ENCODE data around the gene FANCD2.
A peak's percentile ranks its signal among the peaks of the same experiment; 100 is the strongest.
"Not testable (repeated sequence)": the region's sequence is repeated elsewhere in the genome, so short reads cannot be mapped to it uniquely, and the experiment has no call there.

Gene FANCD2

DNA sequence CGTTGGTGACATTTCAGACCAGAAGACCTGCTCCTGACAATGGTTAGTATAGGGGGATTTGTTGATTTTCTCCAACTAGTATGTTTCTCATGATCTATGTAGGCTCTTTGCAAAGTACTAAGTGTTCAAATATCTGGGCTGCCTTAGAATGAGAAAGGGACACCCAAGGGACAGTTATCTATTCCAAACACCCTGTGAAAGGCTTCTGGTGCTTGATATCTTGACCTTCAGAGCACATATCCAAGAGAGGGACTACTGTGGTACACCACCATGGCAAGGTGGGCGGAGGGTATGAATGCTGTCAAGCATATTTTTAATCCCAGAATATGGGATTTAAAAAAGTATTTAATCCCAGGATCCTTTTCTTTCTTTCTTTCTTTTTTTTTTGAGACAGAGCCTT, 80.7 kb downstream of the FANCD2 start:
- no peak for DNase-seq

DNA sequence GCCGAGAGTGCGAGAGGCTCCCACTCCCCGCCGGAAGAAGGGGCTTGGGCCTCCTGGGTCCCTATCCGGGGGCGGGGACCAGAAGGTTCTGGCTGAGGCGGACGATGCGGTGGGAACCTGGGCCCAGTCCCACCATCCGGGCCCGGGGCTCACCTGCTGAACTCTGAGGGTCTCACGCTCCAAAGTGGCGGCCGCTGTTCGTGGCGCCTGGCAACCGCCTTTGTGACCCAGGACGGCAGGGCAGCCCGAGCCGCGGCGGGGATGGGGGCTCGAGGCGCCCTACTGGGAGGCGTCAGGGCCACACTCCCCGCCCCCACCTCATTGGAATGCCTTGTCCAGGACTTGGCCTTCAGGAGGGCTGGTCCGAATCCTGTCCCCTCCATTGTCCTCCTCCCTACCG, 81.9 kb downstream of the FANCD2 start, which contains the start of gene FANCD2OS:
Gene FANCD2OS, minus strand, starts transcription at position 165 of the 400 bp plus-strand sequence. CDS start 3,481 bp downstream, outside the sequence.
- DNase-seq = no peak

DNA sequence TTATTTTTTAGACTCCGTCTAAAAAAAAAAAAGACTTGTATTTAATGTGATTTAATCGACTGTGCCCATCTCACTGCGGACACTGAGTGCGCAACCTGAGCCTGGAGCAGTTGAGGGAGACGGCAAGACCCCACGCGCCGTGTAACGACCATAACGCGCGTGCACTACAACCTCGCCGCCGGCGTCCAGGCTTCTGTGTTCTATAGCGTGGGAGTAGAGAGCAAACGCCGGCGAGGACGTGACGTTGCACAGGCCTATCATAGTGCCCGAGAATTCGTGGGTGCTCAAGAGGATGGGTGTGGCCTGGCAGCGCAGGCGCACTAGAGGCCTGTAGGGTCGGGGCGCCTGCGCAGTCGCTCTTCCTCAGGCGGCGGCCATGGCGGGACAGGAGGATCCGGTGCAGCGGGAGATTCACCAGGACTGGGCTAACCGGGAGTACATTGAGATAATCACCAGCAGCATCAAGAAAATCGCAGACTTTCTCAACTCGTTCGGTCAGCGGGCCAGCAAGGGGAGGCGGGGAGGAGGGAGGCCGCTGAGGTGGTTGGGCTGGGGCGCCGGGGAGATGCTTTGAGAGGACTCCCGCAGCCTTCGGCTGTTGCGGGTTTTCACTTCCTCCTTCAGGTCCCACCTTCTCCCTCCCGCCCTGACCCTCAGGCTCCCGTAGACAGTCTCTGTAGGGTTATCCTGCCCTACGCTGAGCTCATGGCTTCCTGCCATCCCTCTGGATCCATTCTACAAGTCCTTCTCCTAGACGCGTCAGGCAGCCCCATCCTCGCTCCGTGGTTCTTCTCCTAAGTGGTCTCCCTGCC, 89.3 kb downstream of the FANCD2 start, which contains the start of gene BRK1:
Gene BRK1, plus strand, starts transcription at position 350 of the 812 bp plus-strand sequence. Its CDS starts 27 bp downstream, at position 377.
- peak; percentile 88 for DNase-seq

DNA sequence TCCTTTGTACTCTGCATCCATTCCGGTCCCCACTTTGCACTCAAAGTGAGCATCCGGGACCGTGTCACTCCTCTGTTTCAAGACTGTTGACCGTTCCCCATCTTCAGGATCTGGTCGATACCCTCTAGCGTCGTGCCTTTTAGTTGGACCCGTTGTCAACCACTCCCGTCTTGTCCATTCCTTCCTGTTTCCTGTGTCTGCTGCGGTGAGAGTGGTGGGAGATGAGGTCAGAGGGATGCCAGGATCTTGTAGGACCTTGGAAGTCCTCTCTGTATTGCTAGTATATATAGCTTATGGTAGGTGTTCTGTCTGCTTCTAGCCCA, 89.9 kb downstream of the FANCD2 start:
- DNase-seq = no peak

DNA sequence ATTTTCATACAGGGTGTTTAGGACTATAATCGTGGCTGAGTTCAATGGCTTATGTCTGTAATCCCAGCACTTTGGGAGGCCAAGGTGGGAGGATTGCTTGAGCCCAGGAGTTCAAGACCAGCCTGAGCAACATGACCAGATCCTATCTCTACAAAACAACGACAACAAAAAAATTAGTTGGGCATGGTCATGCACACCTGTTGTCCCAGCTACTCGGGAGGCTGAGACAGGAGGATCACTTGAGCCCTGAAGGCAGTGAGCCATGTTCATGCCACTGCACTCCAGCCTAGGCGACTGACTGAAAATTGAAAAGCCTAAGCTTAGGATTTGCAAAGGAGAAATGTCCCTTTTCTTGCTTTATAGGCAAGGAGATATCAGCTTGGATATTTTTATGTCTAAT, 90.7 kb downstream of the FANCD2 start:
- DNase-seq = no peak

DNA sequence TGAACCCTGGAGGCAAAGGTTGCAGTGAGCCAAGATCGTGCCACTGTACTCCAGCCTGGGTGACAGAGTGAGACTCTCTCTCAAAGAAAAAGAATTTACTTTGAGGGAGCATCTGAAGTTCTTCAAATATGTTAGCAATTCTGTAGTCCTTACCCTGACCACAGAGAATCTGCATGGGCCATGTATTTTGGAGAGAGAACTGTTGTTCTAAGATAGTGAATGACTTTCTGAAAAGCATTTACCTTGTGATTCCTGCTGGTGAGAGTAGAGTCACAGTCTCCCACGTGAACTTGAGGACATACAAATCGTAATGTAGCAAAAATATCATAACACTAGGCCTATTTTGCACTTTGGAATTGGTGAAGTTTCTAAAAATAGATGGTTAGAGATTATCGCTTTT, 93.1 kb downstream of the FANCD2 start:
- DNase-seq = no peak

DNA sequence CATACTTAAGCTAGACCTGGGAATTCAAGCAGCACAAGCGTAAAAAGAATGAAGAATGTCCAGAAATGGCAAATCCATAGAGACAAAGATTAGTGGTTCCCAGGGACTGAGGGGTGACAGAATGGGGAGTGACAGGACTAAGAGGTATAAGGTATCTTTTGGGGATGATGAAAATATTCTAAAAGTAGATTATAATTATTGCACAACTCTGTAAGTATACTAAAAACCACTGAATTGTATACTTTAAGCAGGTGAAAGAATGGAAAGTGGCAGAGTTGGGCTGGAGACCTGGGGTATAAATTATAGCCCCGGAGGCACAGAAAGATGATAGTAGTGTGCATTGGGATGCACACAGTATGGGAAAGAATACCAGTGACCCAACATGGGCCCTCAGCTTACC, 94.8 kb downstream of the FANCD2 start:
- DNase-seq = no peak

DNA sequence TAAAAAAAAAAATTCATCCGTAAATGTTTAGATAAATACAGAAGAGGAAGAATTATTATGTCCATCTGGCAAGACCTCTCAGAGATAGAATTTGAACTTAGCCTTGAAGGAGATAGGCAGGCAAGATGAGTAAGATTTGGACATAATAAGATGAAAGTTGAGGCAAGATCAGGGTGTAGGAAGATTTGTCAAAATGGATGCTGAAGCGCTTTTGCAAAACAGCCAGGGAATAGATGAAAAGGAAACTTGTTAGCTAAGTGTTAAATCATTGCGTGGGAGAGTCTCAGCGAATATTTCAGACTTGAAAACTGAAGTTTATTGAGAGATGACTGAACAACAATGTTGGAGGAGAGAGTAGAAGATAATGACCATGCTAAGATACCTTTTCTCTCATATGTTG, 96.5 kb downstream of the FANCD2 start:
- DNase-seq = no peak

DNA sequence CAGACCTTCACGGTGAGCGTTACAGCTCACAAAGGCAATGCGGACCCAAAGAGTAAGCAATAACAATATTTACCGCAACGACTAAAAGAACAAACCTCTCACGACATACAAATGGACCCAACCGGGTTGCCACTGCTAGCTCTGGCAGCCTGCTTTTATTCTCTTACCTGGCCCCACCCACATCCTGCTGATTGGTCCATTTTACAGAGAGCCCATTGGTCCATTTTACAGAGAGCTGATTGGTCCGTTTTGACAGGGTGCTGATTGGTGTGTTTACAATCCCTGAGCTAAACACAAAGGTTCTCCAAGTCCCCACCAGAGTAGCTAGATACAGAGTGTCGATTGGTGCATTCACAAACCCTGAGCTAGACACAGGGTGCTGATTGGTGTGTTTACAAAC, 109.6 kb downstream of the FANCD2 start:
- DNase-seq = not testable (repeated sequence)

DNA sequence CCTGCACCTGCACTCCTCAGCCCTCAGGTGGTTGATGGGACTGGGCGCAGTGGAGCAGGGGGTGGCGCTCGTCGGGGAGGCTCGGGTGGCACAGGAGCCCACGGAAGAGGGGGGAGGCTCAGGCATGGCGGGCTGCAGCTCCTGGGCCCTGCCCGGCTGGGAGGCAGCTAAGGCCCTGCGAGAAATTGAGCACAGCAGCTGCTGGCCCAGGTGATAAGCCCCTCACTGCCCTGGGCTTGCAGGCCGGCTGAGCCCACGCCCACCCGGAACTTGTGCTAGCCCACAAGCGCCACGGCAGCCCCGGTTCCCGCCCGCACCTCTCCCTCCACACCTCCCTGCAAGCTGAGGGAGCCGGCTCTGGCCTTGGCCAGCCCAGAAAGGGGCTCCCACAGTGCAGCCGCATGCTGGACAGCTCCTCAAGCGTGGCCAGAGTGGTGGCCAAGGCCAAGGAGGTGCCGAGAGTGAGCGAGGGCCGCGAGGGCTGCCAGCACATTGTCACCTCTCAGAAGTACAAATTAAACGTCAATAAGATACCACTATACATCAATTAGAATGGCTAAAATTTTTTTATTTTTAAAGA, 110.3 kb downstream of the FANCD2 start:
- no peak for DNase-seq

DNA sequence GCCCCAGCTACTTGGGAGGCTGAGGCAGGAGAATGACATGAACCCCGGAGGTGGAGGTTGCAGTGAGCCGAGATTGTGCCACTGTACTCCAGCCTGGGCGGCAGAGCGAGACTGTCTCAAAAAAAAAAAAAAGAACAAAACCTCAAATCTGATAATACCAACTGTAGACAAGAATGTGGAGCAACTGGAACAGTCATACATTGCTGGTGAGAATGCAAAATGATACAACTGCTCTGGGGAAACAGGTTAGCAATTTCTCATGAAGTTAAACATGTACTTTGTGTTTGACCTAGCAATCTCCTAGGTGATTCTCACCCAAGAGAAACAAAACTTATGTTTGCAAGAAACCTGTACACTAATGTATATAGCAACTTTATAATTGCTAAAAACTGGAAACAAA, 110.9 kb downstream of the FANCD2 start:
- DNase-seq = no peak

DNA sequence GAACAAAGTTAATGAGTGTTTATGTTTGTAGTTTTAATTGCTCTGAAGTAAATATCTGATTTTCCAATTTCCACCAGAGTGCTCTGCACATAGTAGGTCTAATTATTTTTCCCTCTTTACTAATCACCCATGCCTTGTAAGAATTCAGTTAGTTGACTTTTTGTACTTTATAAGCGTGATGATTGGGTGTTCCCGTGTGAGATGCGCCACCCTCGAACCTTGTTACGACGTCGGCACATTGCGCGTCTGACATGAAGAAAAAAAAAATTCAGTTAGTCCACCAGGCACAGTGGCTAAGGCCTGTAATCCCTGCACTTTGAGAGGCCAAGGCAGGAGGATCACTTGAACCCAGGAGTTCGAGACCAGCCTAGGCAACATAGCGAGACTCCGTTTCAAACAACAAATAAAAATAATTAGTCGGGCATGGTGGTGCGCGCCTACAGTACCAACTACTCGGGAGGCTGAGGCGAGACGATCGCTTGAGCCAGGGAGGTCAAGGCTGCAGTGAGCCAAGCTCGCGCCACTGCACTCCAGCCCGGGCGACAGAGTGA, 114.8 kb downstream of the FANCD2 start:
- no peak for DNase-seq

DNA sequence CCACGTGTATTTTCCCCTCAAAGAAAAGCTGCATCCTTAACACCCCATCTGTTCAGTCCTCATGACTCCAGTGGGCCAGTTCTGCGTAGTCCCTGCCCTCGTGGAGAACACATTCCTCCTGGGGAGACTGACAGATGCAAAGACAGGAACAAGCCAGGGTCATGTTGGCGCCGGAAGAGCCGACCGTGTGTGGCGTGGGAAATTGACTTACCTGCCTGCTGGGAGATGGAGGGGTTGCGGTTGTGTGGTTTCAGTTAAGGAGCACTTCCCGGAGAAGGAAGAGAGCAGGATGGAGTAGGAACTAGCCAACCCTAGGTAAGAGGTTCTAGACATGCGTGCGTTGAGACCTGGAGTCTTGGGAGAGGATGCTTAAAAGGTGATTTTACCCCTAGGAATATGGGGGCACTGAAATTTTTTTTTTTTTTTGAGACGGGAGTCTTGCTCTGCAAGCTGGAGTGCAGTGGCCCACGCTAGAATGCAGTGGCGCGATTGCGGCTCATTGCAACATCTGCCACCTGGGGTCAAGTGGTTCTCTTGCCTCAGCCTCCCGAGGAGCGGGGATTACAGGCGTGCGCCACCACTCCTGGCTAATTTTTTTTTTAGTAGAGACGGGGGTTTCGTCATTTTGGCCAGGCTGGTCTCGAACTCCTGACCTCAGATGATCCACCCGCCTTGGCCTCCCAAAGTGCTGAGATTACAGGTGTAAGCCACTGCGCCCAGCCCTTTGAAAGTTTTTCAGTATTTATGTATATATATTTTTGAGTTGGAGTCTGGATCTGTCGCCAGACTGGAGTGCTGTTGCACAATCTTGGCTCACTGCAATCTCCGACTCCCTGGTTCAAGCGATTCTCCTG, 116.7 kb downstream of the FANCD2 start:
- DNase-seq = no peak

DNA sequence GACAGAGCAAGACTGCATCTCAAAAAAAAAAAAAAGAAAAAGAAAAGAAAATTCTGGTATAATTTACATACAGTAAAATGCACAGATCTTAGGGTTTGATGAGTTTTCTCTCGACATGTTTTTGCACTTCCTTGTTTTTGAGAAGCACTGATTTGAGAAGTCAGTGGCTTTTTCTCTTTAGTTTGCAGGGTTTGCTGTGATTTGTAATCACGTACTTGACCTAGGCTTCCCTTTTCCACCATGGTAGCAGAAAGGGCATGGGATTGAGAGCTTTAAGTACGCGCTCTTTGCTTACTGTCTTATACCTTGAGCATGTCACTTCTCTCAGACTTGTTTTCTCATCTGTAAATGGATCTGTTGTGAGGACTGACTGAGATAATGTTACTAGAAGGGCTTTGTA, 119.4 kb downstream of the FANCD2 start:
- no peak for DNase-seq

DNA sequence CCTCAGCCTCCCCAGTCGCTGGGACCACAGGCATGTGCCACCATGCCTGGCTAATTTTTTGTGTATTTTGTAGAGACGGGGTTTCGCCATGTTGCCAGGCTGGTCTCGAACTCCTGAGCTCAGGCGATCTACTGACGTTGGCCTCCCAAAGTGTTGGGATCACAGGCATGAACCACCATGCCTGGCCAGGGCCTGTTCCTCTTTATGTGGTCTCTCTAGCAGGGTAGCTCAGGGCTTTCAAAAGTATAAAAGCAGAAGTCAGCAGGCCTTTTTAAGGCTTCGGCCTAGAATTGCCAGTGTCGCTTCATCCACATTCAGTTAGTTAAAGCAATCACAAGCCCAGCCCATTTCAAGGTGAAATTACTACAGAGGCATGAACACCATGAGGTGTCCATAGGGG, 123.0 kb downstream of the FANCD2 start:
- no peak for DNase-seq

DNA sequence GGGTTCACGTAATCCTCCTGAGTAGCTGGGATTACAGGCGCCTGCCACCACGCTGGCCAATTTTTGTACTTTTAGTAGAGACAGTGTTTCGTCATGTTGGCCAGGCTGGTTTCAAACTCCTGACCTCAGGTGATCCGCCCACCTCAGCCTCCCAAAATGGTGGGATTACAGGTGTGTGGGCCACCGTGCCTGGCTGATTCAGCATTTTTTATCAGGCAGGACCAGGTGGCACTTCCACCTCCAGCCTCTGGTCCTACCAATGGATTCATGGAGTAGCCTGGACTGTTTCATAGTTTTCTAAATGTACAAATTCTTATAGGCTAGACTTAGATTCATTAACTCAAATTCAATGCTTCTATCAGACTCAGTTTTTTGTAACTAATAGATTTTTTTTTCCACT, 124.8 kb downstream of the FANCD2 start:
- no peak for DNase-seq
